H1 (cell line): ENCODE data around the gene WASF3. TPM values are rescaled to one million over a fixed set of nuclear protein-coding genes. Genes with fewer than 3 reads are reported as not detected.

ENCODE experiments used
- polyA plus RNA-seq, 7 experiments: library from polyadenylated mRNA; depleted of rRNA in 3 of 7; stranded (reverse) in 5 of 7; unstranded in 2 of 7; fragments of >200 nt in 5 of 7; fragments of 200-250 nt in 2 of 7; gene quantifications; 1 replicate in 5 of 7; 2 replicates in 1 of 7; 4 replicates in 1 of 7; pipeline versions ENCODE4 v1.2.1 to v1.2.3, GENCODE V29; 2011 to 2013; ENCODE audit warnings: missing spikeins in 2 of 7, mixed read lengths in 2 of 7
- total RNA-seq: library from RNA; stranded (reverse); fragmentation: NEBNext Ultra II Directional; extraction: Animal tissue kit (Norgen Biotek cat#: 25700); gene quantifications from 2 replicates; pipeline ENCODE4 v1.2.1, GENCODE V29; 2021
- TF ChIP-seq, protein P1 (sequence below): IDR thresholded peaks from 2 replicates; pipeline ENCODE4 v1.6.1; 2011; ENCODE audit warnings: low read length, improper control_type of control experiment

WASF3 gene
- total and polyA plus RNA-seq, 2 of the 8 experiments (the other 6 are each of a cell fraction or from before 2014, with no cell fraction given), result 18.7 to 39.8 TPM

GRCh38 chr13:26621731-26622401 is 64.4 kb downstream of the WASF3 start (continued):
- TF ChIP-seq, protein P1, sequence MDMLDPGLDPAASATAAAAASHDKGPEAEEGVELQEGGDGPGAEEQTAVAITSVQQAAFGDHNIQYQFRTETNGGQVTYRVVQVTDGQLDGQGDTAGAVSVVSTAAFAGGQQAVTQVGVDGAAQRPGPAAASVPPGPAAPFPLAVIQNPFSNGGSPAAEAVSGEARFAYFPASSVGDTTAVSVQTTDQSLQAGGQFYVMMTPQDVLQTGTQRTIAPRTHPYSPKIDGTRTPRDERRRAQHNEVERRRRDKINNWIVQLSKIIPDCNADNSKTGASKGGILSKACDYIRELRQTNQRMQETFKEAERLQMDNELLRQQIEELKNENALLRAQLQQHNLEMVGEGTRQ, result no peak
- TF ChIP-seq, all 59 proteins: peak for 0
